ENCODE data around the gene PNMT. TPM values are rescaled to one million over a fixed set of nuclear protein-coding genes. Genes with fewer than 3 reads are reported as not detected.

The PNMT gene
- total RNA-seq, 1 donor from 2014 or later = 2.4 TPM

GRCh38 chr17:39699818-39700147 lies 31.5 kb downstream of the PNMT start, which contains the start of gene ERBB2:
Gene ERBB2 (plus strand): TSS chr17:39700064. CDS start chr17:39700239, 175 bp downstream.
- peak; percentile 86 for DNase-seq (ENCODE audit: extremely low spot score, unreplicated experiment)
- peak within 1 kb of the TSS; percentile 86 for H3K27ac Mint-ChIP-seq (ENCODE audit: unreplicated experiment)
- H3K36me3 Mint-ChIP-seq (ENCODE audit: unreplicated experiment) = no peaks in the 10 kb centered on the region
- peak within 1 kb of the TSS; percentile 90 for H3K4me3 Mint-ChIP-seq (ENCODE audit: unreplicated experiment)
- H3K4me1 Mint-ChIP-seq (ENCODE audit: unreplicated experiment) = peaks cover 31% of the 10 kb centered on the region
- H3K27me3 Mint-ChIP-seq (ENCODE audit: unreplicated experiment) = no peaks in the 10 kb centered on the region
- no peak for TF ChIP-seq CTCF (IDR thresholded peaks at IDR 0.05)
- no peaks in the 10 kb centered on the region for H3K9me3 Mint-ChIP-seq (ENCODE audit: unreplicated experiment)

GRCh38 chr17:39700148-39700987 lies 32.1 kb downstream of the PNMT start:
- H3K27ac Mint-ChIP-seq (ENCODE audit: unreplicated experiment) = peak overlapping the region; percentile 31
- peak overlapping the region; percentile 78 for H3K4me3 Mint-ChIP-seq (ENCODE audit: unreplicated experiment)
- H3K27me3 Mint-ChIP-seq (ENCODE audit: unreplicated experiment) = no peaks in the 10 kb centered on the region
- H3K9me3 Mint-ChIP-seq (ENCODE audit: unreplicated experiment) = no peaks in the 10 kb centered on the region
- peaks cover 34% of the 10 kb centered on the region for H3K4me1 Mint-ChIP-seq (ENCODE audit: unreplicated experiment)
- DNase-seq (ENCODE audit: extremely low spot score, unreplicated experiment) = peak; percentile 83
- H3K36me3 Mint-ChIP-seq (ENCODE audit: unreplicated experiment) = no peaks in the 10 kb centered on the region
- no peak for TF ChIP-seq CTCF (IDR thresholded peaks at IDR 0.05)

GRCh38 chr17:39701012-39701783 lies 32.9 kb downstream of the PNMT start:
- TF ChIP-seq CTCF (IDR thresholded peaks at IDR 0.05) = no peak
- Mint-ChIP-seq H3K4me1 (ENCODE audit: unreplicated experiment) (peaks cover 34% of the 10 kb centered on the region), H3K27me3 (ENCODE audit: unreplicated experiment) (no peaks in the 10 kb centered on the region), H3K27ac (ENCODE audit: unreplicated experiment) (peak overlapping the region; percentile 40), H3K36me3 (ENCODE audit: unreplicated experiment) (no peaks in the 10 kb centered on the region), H3K9me3 (ENCODE audit: unreplicated experiment) (no peaks in the 10 kb centered on the region), H3K4me3 (ENCODE audit: unreplicated experiment) (peak overlapping the region; percentile 78)
- DNase-seq (ENCODE audit: extremely low spot score, unreplicated experiment) = no peak

- Mint-ChIP-seq H3K27ac (ENCODE audit: unreplicated experiment) (peak overlapping the region; percentile 40), H3K4me1 (ENCODE audit: unreplicated experiment) (peaks cover 34% of the 10 kb centered on the region), H3K4me3 (ENCODE audit: unreplicated experiment) (peak overlapping the region; percentile 78), H3K36me3 (ENCODE audit: unreplicated experiment) (no peaks in the 10 kb centered on the region), H3K27me3 (ENCODE audit: unreplicated experiment) (no peaks in the 10 kb centered on the region), H3K9me3 (ENCODE audit: unreplicated experiment) (no peaks in the 10 kb centered on the region)
- no peak for DNase-seq (ENCODE audit: extremely low spot score, unreplicated experiment)
- TF ChIP-seq CTCF (IDR thresholded peaks at IDR 0.05) = no peak
These were observed 33.6 kb downstream of the PNMT start for GRCh38 chr17:39701784-39702422.

Data from osteocyte (in vitro differentiated cells).